ENCODE data around the gene TMEM240.
A peak's percentile ranks its signal among the peaks of the same experiment; 100 is the strongest.
"Not testable (repeated sequence)": the region's sequence is repeated elsewhere in the genome, so short reads cannot be mapped to it uniquely, and the experiment has no call there.

TMEM240 gene

GRCh38 chr1:1527092-1527816 is 13.2 kb downstream of the TMEM240 start:
- DNase-seq (ENCODE audit: low read depth): no peak
- H3K4me3 ChIP-seq (ENCODE audit: low read length): no peak overlapping the region
- no peak for TF ChIP-seq CTCF (conservative IDR thresholded peaks at IDR 0.05; ENCODE audit: low read length)

GRCh38 chr1:1526476-1526875 is 13.9 kb downstream of the TMEM240 start:
- DNase-seq (ENCODE audit: low read depth); H3K4me3 ChIP-seq (ENCODE audit: low read length): not testable (repeated sequence)

GRCh38 chr1:1524750-1525383 is 15.6 kb downstream of the TMEM240 start:
- not testable (repeated sequence) for DNase-seq (ENCODE audit: low read depth)

GRCh38 chr1:1523651-1524050 is 16.8 kb downstream of the TMEM240 start:
- not testable (repeated sequence) for H3K4me3 ChIP-seq (ENCODE audit: low read length); DNase-seq (ENCODE audit: low read depth)

More at GRCh38 chr1:1524750-1525383, 15.6 kb downstream of the TMEM240 start:
- not testable (repeated sequence) for H3K4me3 ChIP-seq (ENCODE audit: low read length)

- not testable (repeated sequence) for H3K4me3 ChIP-seq (ENCODE audit: low read length); DNase-seq (ENCODE audit: low read depth)
Observed at GRCh38 chr1:1523226-1523625, 17.2 kb downstream of the TMEM240 start.

GRCh38 chr1:1522536-1522935 is 17.9 kb downstream of the TMEM240 start:
- H3K4me3 ChIP-seq (ENCODE audit: low read length); DNase-seq (ENCODE audit: low read depth): not testable (repeated sequence)

GRCh38 chr1:1521331-1521730 is 19.1 kb downstream of the TMEM240 start:
- no peak for DNase-seq (ENCODE audit: low read depth)
- H3K4me3 ChIP-seq (ENCODE audit: low read length): no peak overlapping the region
- no peak for TF ChIP-seq CTCF (conservative IDR thresholded peaks at IDR 0.05; ENCODE audit: low read length)

GRCh38 chr1:1519805-1520505 is 20.5 kb downstream of the TMEM240 start:
- not testable (repeated sequence) for H3K4me3 ChIP-seq (ENCODE audit: low read length); DNase-seq (ENCODE audit: low read depth)

GRCh38 chr1:1518621-1519007 is 21.8 kb downstream of the TMEM240 start:
- DNase-seq (ENCODE audit: low read depth); H3K4me3 ChIP-seq (ENCODE audit: low read length): not testable (repeated sequence)

GRCh38 chr1:1517973-1518620 is 22.3 kb downstream of the TMEM240 start:
- no peak overlapping the region for H3K4me3 ChIP-seq (ENCODE audit: low read length)
- DNase-seq (ENCODE audit: low read depth): no peak

GRCh38 chr1:1516923-1517322 is 23.5 kb downstream of the TMEM240 start:
- not testable (repeated sequence) for DNase-seq (ENCODE audit: low read depth); H3K4me3 ChIP-seq (ENCODE audit: low read length)

More at GRCh38 chr1:1517973-1518620, 22.3 kb downstream of the TMEM240 start:
- TF ChIP-seq CTCF (conservative IDR thresholded peaks at IDR 0.05; ENCODE audit: low read length): no peak

GRCh38 chr1:1514376-1514775 is 26.0 kb downstream of the TMEM240 start:
- not testable (repeated sequence) for DNase-seq (ENCODE audit: low read depth); H3K4me3 ChIP-seq (ENCODE audit: low read length)

GRCh38 chr1:1513675-1514074 is 26.7 kb downstream of the TMEM240 start:
- not testable (repeated sequence) for DNase-seq (ENCODE audit: low read depth); H3K4me3 ChIP-seq (ENCODE audit: low read length)

GRCh38 chr1:1512425-1512824 is 28.0 kb downstream of the TMEM240 start:
- not testable (repeated sequence) for DNase-seq (ENCODE audit: low read depth)

More at GRCh38 chr1:1512425-1512824, 28.0 kb downstream of the TMEM240 start:
- H3K4me3 ChIP-seq (ENCODE audit: low read length): peak overlapping the region; percentile 89
